WTC11 (cell line): Measurements from ENCODE around the gene ADAM17. TPM values are rescaled to one million over a fixed set of nuclear protein-coding genes. Genes with fewer than 3 reads are reported as not detected.

Source experiments
- ATAC-seq: fragments of 200-7000 bp; cut with Tn5 transposase; 2 replicates; pipeline ENCODE4 v1.10.0; 2021; ENCODE audit warnings: mild to moderate bottlenecking, moderate library complexity
- CTCF ChIA-PET: fragments of 300-600 bp; sonication (Branson Sonifier 250); formaldehyde crosslinking; loops from one replicate; lab custom pipeline; 2021; ENCODE audit warnings: antibody characterized with exemption; lab: Charles Lee
- POLR2A ChIA-PET: fragments of 350-600 bp; sonication (Branson Sonifier 250); formaldehyde crosslinking; loops from one replicate; lab custom pipeline; 2021; ENCODE audit warnings: antibody characterized with exemption; lab: Charles Lee
- DNase-seq: peaks from one replicate; pipeline ENCODE4 v3.0.0; 2021; ENCODE audit warnings: low spot score
- H3K27ac Mint-ChIP-seq: 2 replicates; pipeline ENCODE4 v1.8.0; 2021; ENCODE audit warnings: mixed read lengths
- H3K27me3 Mint-ChIP-seq: 2 replicates; pipeline ENCODE4 v1.8.0; 2021; ENCODE audit warnings: low read depth, mild to moderate bottlenecking, moderate library complexity, mixed read lengths
- H3K36me3 Mint-ChIP-seq: 2 replicates; pipeline ENCODE4 v1.8.0; 2021; ENCODE audit warnings: mixed read lengths
- H3K4me1 Mint-ChIP-seq: 2 replicates; pipeline ENCODE4 v1.8.0; 2022; ENCODE audit warnings: mixed read lengths
- H3K4me3 Mint-ChIP-seq: 2 replicates; pipeline ENCODE4 v1.8.0; 2021; ENCODE audit warnings: mild to moderate bottlenecking, moderate library complexity, mixed read lengths
- H3K9me3 Mint-ChIP-seq: 2 replicates; pipeline ENCODE4 v1.8.0; 2021; ENCODE audit warnings: mixed read lengths
- ATF1 ChIP-seq: sonication (generic); formaldehyde crosslinking; IDR thresholded peaks from 2 replicates; pipeline ENCODE4 v1.8.1; 2023; ENCODE audit warnings: mild to moderate bottlenecking, moderate library complexity, missing genetic modification reagents
- GABPB1 ChIP-seq: sonication (generic); formaldehyde crosslinking; IDR thresholded peaks from 2 replicates; pipeline ENCODE4 v1.8.1; 2023; ENCODE audit warnings: mild to moderate bottlenecking, missing genetic modification reagents
- KAT7 ChIP-seq: sonication (generic); formaldehyde crosslinking; IDR thresholded peaks from 2 replicates; pipeline ENCODE4 v1.8.1; 2023; ENCODE audit warnings: missing genetic modification reagents, mild to moderate bottlenecking, borderline replicate concordance
- NFE2L1 ChIP-seq: sonication (generic); formaldehyde crosslinking; IDR thresholded peaks from 2 replicates; pipeline ENCODE4 v1.8.1; 2023; ENCODE audit warnings: missing genetic modification reagents
- NR1H2 ChIP-seq: sonication (generic); formaldehyde crosslinking; IDR thresholded peaks from 2 replicates; pipeline ENCODE4 v1.9.0; 2021; ENCODE audit warnings: mild to moderate bottlenecking, moderate library complexity, missing genetic modification reagents
- NR3C1 ChIP-seq: sonication (generic); formaldehyde crosslinking; conservative IDR thresholded peaks from 2 replicates; pipeline ENCODE4 v1.8.1; 2023; ENCODE audit warnings: low read depth, mild to moderate bottlenecking, missing genetic modification reagents
- OVOL2 ChIP-seq: fragments of 250-450 bp; sonication (Bioruptor Pico); IDR thresholded peaks from 2 replicates; pipeline ENCODE4 v1.9.0; 2021; ENCODE audit warnings: mild to moderate bottlenecking, borderline replicate concordance
- RELA ChIP-seq: sonication (generic); formaldehyde crosslinking; IDR thresholded peaks from 2 replicates; pipeline ENCODE4 v1.8.1; 2022; ENCODE audit warnings: missing genetic modification reagents, mild to moderate bottlenecking, borderline replicate concordance
- SMAD3 ChIP-seq: sonication (generic); formaldehyde crosslinking; IDR thresholded peaks from 2 replicates; pipeline ENCODE4 v1.8.0; 2022; ENCODE audit warnings: missing genetic modification reagents, mild to moderate bottlenecking, borderline replicate concordance
- SOX15 ChIP-seq: fragments of 250-450 bp; sonication (Bioruptor Pico); IDR thresholded peaks from 2 replicates; pipeline ENCODE4 v1.9.0; 2021; ENCODE audit warnings: mild to moderate bottlenecking
- TCF7 ChIP-seq: sonication (generic); formaldehyde crosslinking; IDR thresholded peaks from 2 replicates; pipeline ENCODE4 v1.8.0; 2022; ENCODE audit warnings: mild to moderate bottlenecking, low read depth, missing genetic modification reagents, moderate library complexity
- TEAD1 ChIP-seq: sonication (generic); formaldehyde crosslinking; IDR thresholded peaks from 2 replicates; pipeline ENCODE4 v1.8.0; 2022; ENCODE audit warnings: mild to moderate bottlenecking, missing genetic modification reagents
- ZNF232 ChIP-seq: sonication (generic); formaldehyde crosslinking; IDR thresholded peaks from 2 replicates; pipeline ENCODE4 v1.8.0; 2022; ENCODE audit warnings: mild to moderate bottlenecking, missing genetic modification reagents
- ZNF396 ChIP-seq: fragments of 250-450 bp; sonication (Bioruptor Pico); IDR thresholded peaks from 2 replicates; pipeline ENCODE4 v1.8.0; 2021; ENCODE audit warnings: mild to moderate bottlenecking, moderate library complexity, borderline replicate concordance
- ZNF423 ChIP-seq: fragments of 250-450 bp; sonication (Bioruptor Pico); IDR thresholded peaks from 2 replicates; pipeline ENCODE4 v2.1.2; 2022; ENCODE audit warnings: mild to moderate bottlenecking, moderate library complexity
- total RNA-seq: library from RNA; stranded (reverse); gene quantifications from 3 replicates; pipeline ENCODE4 v1.2.3, GENCODE V29; 2021
- TF ChIP-seq, protein P1 (sequence below): sonication (generic); formaldehyde crosslinking; IDR thresholded peaks from 2 replicates; pipeline ENCODE4 v1.8.0; 2022; ENCODE audit warnings: mild to moderate bottlenecking, missing genetic modification reagents
- TF ChIP-seq, protein P2 (sequence below): fragments of 250-450 bp; sonication (Bioruptor Pico); IDR thresholded peaks from 2 replicates; pipeline ENCODE4 v1.8.0; 2021; ENCODE audit warnings: mild to moderate bottlenecking
- TF ChIP-seq, protein P3 (sequence below): fragments of 250-450 bp; sonication (Bioruptor Pico); conservative IDR thresholded peaks from 2 replicates; pipeline ENCODE4 v1.9.0; 2021; ENCODE audit warnings: mild to moderate bottlenecking
- TF ChIP-seq, protein P4 (sequence below): sonication (generic); formaldehyde crosslinking; IDR thresholded peaks from 2 replicates; pipeline ENCODE4 v1.8.0; 2022; ENCODE audit warnings: mild to moderate bottlenecking, missing genetic modification reagents
- TF ChIP-seq, protein P5 (sequence below): fragments of 200-600 bp; IDR thresholded peaks from 2 replicates; pipeline ENCODE4 v1.8.0; 2022; ENCODE audit warnings: antibody characterized with exemption
- TF ChIP-seq, protein P6 (sequence below): sonication (generic); formaldehyde crosslinking; IDR thresholded peaks from 2 replicates; pipeline ENCODE4 v1.8.1; 2023; ENCODE audit warnings: mild to moderate bottlenecking, missing genetic modification reagents
- TF ChIP-seq, protein P7 (sequence below): sonication (generic); formaldehyde crosslinking; IDR thresholded peaks from 2 replicates; pipeline ENCODE4 v1.8.1; 2022; ENCODE audit warnings: mild to moderate bottlenecking, missing genetic modification reagents, moderate library complexity, borderline replicate concordance
- TF ChIP-seq, protein P8 (sequence below): sonication (generic); formaldehyde crosslinking; IDR thresholded peaks from 2 replicates; pipeline ENCODE4 v1.8.1; 2022; ENCODE audit warnings: low read depth, missing genetic modification reagents, borderline replicate concordance

ADAM17 gene
- total RNA-seq, 1 experiment from 2014 or later = 25.9 TPM

DNA sequence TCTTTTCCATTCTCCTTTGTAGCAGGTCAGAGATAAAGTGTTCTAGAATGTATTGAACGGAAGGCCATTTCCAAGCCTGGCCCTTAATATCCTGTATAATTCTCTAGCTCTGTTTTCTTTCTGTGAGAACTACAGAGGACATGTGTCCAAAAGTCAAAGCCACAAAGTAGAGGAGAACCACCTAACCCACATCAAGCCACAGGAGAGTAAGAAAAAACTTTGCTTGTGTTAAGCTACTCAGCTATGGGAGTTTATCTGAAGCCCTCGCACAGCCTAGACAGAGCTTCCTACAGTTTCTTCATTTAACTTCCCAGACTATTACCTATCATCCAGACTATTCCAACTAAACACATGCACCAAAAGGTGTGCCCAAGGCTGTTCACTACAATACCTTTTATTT is 22.0 kb downstream of the ADAM17 start:
- ChIA-PET CTCF (no interaction called here), POLR2A (interaction anchor here (0.6 kb wide), 1 partner anchor 427 kb away, joined by 3 read pairs; no protein-coding TSS in a partner anchor)
- TF ChIP-seq ZNF396 (CRISPR knock-in tag) (no peak), KAT7 (CRISPR knock-in tag) (no peak), TCF7 (CRISPR knock-in tag) (no peak), GABPB1 (no peak), NR3C1 (CRISPR knock-in tag) (no peak), OVOL2 (CRISPR knock-in tag) (no peak), SOX15 (CRISPR knock-in tag) (no peak), ATF1 (CRISPR knock-in tag) (no peak), ZNF232 (CRISPR knock-in tag) (no peak), TEAD1 (no peak), NFE2L1 (no peak), ZNF423 (CRISPR knock-in tag) (no peak), NR1H2 (CRISPR knock-in tag) (no peak)
- TF ChIP-seq, protein P1, sequence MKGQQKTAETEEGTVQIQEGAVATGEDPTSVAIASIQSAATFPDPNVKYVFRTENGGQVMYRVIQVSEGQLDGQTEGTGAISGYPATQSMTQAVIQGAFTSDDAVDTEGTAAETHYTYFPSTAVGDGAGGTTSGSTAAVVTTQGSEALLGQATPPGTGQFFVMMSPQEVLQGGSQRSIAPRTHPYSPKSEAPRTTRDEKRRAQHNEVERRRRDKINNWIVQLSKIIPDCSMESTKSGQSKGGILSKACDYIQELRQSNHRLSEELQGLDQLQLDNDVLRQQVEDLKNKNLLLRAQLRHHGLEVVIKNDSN (CRISPR knock-in tag) = no peak
- TF ChIP-seq, protein P2, sequence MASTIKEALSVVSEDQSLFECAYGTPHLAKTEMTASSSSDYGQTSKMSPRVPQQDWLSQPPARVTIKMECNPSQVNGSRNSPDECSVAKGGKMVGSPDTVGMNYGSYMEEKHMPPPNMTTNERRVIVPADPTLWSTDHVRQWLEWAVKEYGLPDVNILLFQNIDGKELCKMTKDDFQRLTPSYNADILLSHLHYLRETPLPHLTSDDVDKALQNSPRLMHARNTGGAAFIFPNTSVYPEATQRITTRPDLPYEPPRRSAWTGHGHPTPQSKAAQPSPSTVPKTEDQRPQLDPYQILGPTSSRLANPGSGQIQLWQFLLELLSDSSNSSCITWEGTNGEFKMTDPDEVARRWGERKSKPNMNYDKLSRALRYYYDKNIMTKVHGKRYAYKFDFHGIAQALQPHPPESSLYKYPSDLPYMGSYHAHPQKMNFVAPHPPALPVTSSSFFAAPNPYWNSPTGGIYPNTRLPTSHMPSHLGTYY = no peak
- TF ChIP-seq, protein P3, sequence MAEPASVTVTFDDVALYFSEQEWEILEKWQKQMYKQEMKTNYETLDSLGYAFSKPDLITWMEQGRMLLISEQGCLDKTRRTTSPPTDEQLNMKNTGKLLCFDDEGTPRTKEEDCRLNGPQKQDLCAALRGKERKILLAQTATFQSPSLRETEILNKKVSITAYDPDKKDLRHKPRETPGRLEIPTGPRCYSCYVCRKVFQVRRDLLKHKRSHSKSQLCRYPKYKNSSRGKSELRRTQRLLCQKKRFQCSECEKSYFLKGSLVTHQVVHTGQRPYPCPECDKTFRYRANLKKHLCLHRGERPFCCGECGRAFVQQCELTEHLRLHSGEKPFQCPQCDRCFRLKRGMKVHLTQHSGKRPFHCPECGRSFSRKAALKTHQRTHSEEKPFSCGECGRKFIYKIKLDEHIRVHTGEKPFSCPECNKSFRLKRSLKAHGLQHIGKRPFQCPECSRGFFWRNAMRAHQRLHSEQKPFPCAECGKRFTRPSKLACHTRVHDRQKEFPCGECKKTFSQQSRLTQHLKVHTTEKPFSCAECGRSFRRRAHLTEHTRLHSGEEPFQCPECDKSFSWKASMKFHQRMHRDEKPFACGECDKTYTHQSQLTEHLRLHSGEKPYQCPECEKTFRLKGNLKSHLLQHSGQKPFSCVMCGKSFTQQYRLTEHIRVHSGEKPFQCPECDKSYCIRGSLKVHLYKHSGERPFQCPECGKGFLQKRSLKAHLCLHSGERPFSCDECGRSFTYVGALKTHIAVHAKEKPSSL (CRISPR knock-in tag) = no peak
- TF ChIP-seq, protein P4, sequence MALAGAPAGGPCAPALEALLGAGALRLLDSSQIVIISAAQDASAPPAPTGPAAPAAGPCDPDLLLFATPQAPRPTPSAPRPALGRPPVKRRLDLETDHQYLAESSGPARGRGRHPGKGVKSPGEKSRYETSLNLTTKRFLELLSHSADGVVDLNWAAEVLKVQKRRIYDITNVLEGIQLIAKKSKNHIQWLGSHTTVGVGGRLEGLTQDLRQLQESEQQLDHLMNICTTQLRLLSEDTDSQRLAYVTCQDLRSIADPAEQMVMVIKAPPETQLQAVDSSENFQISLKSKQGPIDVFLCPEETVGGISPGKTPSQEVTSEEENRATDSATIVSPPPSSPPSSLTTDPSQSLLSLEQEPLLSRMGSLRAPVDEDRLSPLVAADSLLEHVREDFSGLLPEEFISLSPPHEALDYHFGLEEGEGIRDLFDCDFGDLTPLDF = no peak
- TF ChIP-seq, protein P5, sequence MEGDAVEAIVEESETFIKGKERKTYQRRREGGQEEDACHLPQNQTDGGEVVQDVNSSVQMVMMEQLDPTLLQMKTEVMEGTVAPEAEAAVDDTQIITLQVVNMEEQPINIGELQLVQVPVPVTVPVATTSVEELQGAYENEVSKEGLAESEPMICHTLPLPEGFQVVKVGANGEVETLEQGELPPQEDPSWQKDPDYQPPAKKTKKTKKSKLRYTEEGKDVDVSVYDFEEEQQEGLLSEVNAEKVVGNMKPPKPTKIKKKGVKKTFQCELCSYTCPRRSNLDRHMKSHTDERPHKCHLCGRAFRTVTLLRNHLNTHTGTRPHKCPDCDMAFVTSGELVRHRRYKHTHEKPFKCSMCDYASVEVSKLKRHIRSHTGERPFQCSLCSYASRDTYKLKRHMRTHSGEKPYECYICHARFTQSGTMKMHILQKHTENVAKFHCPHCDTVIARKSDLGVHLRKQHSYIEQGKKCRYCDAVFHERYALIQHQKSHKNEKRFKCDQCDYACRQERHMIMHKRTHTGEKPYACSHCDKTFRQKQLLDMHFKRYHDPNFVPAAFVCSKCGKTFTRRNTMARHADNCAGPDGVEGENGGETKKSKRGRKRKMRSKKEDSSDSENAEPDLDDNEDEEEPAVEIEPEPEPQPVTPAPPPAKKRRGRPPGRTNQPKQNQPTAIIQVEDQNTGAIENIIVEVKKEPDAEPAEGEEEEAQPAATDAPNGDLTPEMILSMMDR = no peak
- TF ChIP-seq, protein P6, sequence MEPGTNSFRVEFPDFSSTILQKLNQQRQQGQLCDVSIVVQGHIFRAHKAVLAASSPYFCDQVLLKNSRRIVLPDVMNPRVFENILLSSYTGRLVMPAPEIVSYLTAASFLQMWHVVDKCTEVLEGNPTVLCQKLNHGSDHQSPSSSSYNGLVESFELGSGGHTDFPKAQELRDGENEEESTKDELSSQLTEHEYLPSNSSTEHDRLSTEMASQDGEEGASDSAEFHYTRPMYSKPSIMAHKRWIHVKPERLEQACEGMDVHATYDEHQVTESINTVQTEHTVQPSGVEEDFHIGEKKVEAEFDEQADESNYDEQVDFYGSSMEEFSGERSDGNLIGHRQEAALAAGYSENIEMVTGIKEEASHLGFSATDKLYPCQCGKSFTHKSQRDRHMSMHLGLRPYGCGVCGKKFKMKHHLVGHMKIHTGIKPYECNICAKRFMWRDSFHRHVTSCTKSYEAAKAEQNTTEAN = no peak
- Mint-ChIP-seq H3K36me3 (peaks cover 10% of the 10 kb centered on the region), H3K9me3 (peaks cover 3% of the 10 kb centered on the region; the same call in 1 of the 2 replicates), H3K27ac (no peak overlapping the region), H3K4me1 (0 out of 2 replicates have a peak, but pooled peaks cover 5% of the 10 kb centered on the region), H3K4me3 (no peak overlapping the region), H3K27me3 (no peaks in the 10 kb centered on the region)
- ATAC-seq (no peak), DNase-seq (no peak)

DNA sequence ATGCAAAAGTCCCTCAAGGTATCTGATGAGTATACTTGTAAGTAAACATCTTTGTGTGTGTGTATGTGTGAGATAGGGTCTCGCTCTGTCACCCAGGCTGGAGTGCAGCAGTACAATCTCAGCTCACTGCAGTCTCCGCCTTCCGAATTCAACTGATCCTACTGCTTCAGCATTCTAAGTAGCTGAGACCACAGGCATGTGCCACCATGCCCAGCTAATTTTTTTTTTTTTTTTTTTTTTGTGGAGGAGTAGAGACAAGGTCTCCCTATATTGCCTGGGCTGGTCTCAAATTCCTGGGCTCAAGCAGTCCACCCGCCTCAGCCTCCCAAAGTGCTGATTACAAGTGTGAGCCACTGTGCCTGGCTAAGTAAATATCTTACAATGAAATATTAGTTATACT is 23.2 kb downstream of the ADAM17 start:
- no peak for ATAC-seq
- Mint-ChIP-seq H3K9me3 (peaks cover 4% of the 10 kb centered on the region; the same call in 1 of the 2 replicates), H3K27me3 (no peaks in the 10 kb centered on the region), H3K27ac (no peak overlapping the region), H3K4me3 (no peak overlapping the region), H3K36me3 (peaks cover 14% of the 10 kb centered on the region), H3K4me1 (no peaks in the 10 kb centered on the region)
- DNase-seq = no peak
- ChIA-PET CTCF (no interaction called here), POLR2A (no interaction called here)
- TF ChIP-seq, protein P5 = no peak
- TF ChIP-seq, protein P7, sequence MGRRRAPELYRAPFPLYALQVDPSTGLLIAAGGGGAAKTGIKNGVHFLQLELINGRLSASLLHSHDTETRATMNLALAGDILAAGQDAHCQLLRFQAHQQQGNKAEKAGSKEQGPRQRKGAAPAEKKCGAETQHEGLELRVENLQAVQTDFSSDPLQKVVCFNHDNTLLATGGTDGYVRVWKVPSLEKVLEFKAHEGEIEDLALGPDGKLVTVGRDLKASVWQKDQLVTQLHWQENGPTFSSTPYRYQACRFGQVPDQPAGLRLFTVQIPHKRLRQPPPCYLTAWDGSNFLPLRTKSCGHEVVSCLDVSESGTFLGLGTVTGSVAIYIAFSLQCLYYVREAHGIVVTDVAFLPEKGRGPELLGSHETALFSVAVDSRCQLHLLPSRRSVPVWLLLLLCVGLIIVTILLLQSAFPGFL = no peak
- TF ChIP-seq ZNF423 (CRISPR knock-in tag) (no peak), RELA (CRISPR knock-in tag) (no peak), KAT7 (CRISPR knock-in tag) (no peak), SMAD3 (CRISPR knock-in tag) (no peak)
- TF ChIP-seq, protein P8, sequence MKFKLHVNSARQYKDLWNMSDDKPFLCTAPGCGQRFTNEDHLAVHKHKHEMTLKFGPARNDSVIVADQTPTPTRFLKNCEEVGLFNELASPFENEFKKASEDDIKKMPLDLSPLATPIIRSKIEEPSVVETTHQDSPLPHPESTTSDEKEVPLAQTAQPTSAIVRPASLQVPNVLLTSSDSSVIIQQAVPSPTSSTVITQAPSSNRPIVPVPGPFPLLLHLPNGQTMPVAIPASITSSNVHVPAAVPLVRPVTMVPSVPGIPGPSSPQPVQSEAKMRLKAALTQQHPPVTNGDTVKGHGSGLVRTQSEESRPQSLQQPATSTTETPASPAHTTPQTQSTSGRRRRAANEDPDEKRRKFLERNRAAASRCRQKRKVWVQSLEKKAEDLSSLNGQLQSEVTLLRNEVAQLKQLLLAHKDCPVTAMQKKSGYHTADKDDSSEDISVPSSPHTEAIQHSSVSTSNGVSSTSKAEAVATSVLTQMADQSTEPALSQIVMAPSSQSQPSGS = no peak
